Brain microvascular endothelial cell (primary cell): ENCODE data around the gene PLCB1.

Experiments
- DNase-seq: peaks from one replicate; pipeline ENCODE4 v3.0.0-alpha.2; 2020
- H3K27ac ChIP-seq: fragments of 250-450 bp; sonication (Bioruptor Pico); 2 replicates; pipeline ENCODE4 v1.5.1; 2020; ENCODE audit warnings: mild to moderate bottlenecking, moderate library complexity
- H3K27me3 ChIP-seq: fragments of 250-450 bp; sonication (Bioruptor Pico); replicated peaks from 2 replicates; pipeline ENCODE4 v1.5.1; 2020; ENCODE audit warnings: mild to moderate bottlenecking
- H3K36me3 ChIP-seq: fragments of 250-450 bp; sonication (Bioruptor Pico); replicated peaks from 2 replicates; pipeline ENCODE4 v1.5.1; 2020; ENCODE audit warnings: mild to moderate bottlenecking
- H3K4me3 ChIP-seq: 2 replicates; pipeline ENCODE4 v1.5.1; 2011; ENCODE audit warnings: low read depth, mild to moderate bottlenecking, control low read depth, low read length, moderate library complexity
- in situ Hi-C: cut with HindIII; loops from 2 replicates; pipeline ENCODE4 v1.10.0; 2017; ENCODE audit warnings: low sequenced_read_pairs, low pct_ligation_motif_present
- TF ChIP-seq, protein P1 (sequence below): IDR thresholded peaks from 2 replicates; pipeline ENCODE4 v1.5.1; 2011; ENCODE audit warnings: low read depth, mild to moderate bottlenecking, moderate library complexity, low read length, control low read depth, inconsistent platforms; ENCODE audit errors: missing control alignments

Gene PLCB1

DNA sequence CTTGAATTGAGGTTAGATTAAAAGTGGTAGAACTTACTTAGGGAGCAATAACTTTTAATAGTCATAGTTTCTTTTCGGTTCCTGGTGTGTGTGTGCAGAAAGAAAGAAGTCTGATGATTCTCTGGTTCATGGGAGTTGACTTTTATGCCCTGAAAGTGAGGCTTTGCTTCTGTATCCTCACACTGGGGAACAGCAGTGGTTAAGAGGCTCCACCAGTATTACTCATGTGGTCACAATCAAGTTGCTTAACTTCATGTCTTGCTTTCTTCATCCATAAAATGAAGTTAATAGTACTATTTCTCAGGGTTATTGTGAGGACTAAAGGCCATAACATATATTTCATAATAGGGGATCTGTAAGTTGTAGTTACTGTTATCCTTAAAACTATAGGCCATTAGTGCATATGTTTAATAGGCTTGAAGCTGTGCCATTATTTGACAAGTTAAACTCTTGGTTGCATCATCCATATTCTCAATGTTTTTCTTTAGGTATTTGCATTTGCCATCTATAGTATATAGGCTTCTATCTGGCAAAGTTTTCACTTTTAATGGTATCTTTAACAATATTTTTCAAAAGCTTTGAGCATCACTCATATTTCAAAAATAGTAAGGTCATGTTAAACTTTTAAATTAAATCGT lies 262.4 kb downstream of the PLCB1 start:
- Histone ChIP-seq H3K4me3 (no peak overlapping the region), H3K27ac (no peak overlapping the region), H3K27me3 (no peaks in the 10 kb centered on the region), H3K36me3 (no peaks in the 10 kb centered on the region)
- peak; percentile 20 for DNase-seq
- TF ChIP-seq, protein P1, sequence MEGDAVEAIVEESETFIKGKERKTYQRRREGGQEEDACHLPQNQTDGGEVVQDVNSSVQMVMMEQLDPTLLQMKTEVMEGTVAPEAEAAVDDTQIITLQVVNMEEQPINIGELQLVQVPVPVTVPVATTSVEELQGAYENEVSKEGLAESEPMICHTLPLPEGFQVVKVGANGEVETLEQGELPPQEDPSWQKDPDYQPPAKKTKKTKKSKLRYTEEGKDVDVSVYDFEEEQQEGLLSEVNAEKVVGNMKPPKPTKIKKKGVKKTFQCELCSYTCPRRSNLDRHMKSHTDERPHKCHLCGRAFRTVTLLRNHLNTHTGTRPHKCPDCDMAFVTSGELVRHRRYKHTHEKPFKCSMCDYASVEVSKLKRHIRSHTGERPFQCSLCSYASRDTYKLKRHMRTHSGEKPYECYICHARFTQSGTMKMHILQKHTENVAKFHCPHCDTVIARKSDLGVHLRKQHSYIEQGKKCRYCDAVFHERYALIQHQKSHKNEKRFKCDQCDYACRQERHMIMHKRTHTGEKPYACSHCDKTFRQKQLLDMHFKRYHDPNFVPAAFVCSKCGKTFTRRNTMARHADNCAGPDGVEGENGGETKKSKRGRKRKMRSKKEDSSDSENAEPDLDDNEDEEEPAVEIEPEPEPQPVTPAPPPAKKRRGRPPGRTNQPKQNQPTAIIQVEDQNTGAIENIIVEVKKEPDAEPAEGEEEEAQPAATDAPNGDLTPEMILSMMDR = no peak
- in situ Hi-C loops = no loop called here

DNA sequence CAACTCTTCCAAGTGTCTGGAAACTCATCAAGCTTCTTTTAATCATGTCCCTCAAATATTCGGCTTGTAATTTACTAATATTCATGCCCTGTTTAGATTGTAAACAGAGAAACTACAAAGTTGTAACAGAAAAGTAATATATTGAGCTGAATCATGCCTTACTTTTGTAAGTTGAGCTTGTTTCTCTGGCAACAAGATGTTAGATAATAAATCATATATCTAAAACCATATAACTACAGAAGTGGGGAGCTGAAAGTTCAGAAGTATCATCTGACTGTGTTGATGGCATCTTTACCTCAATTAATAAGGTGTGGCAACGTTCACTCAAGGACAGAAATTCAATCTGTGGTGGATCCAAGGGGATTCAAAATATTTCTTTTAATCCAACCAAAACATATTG lies 263.9 kb downstream of the PLCB1 start:
- Histone ChIP-seq H3K4me3 (no peak overlapping the region), H3K27me3 (no peaks in the 10 kb centered on the region), H3K27ac (no peak overlapping the region), H3K36me3 (no peaks in the 10 kb centered on the region)
- TF ChIP-seq, protein P1 = no peak
- in situ Hi-C loops = no loop called here
- DNase-seq = no peak

DNA sequence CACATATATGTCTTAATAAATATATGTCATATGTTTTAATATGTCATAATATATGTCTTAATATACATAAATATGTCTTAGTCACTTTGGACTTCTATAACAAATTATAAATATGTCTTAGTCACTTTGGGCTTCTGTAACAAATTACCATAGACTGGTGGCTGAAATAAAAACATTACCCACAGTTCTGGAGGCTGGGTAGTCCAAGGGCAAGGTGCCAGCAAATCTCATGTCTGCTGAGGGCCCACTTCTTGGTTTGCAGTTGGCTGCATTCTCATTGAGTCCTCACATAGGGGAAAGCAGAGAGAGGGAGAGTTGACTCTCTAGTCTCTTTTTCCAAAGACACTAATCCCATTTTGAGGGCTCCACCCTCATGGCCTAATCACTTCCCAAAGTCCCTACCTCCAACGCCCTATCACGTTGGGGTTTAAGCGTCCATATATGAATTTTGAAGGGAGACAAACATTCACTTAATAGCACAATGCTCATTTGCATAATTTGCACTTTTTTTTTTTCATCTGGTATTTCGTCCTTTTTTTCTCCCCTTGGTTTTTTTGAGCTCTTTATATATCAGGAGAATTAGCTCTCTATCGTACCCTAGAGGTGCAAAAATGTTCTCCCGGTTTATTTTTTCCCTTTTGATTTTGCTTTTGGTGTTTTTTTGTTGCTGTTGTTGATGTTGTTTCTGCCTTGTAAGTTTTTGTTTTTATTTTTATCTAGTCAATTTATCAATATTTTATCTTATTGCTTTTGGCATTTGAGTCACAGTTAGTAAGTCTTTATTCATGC lies 266.4 kb downstream of the PLCB1 start:
- H3K27me3 ChIP-seq = no peaks in the 10 kb centered on the region
- no peaks in the 10 kb centered on the region for H3K36me3 ChIP-seq
- no peak overlapping the region for H3K27ac ChIP-seq
- in situ Hi-C loops = no loop called here
- TF ChIP-seq, protein P1 = no peak
- no peak for DNase-seq
- no peak overlapping the region for H3K4me3 ChIP-seq

DNA sequence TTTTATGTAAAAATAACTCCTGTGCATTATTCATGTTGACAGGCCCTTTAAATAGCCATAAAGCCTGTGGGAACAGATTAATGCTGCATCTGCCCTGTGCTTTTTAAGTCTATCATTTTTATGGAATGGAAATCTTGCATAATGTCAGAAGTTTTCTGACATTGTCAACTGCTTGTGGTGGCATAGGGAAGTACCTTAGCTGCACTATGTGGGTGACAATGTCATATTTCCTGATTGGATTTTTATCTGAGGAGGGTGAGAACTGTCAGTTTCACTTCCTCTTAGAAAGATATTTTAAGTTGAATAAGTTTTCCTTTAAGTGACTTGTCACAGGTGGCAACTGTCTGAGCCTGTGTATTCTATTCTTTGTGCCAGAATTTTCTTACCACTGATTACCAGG lies 267.9 kb downstream of the PLCB1 start:
- Histone ChIP-seq H3K27me3 (no peaks in the 10 kb centered on the region), H3K27ac (no peak overlapping the region), H3K4me3 (no peak overlapping the region), H3K36me3 (no peaks in the 10 kb centered on the region)
- TF ChIP-seq, protein P1 = no peak
- in situ Hi-C loops = no loop called here
- DNase-seq = no peak

DNA sequence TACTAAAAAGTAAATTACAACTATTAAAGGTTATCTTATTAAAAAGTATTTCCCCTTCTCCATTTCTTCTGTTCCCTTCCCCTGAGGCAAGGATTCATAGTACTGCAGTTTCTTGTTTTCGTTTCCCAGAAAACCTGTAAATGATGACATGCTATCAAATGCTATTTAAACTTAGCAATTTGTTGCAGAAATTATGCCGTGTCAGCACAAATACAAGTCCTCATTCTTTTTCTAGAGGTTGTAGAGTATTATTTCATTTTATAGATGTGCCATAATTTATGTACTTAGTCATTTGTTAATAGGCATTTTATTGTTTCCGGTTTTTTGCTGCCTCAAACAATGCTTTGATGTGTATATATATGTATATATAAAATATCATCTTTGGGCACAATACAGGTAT lies 268.4 kb downstream of the PLCB1 start:
- Histone ChIP-seq H3K4me3 (no peak overlapping the region), H3K27me3 (no peaks in the 10 kb centered on the region), H3K27ac (no peak overlapping the region), H3K36me3 (no peaks in the 10 kb centered on the region)
- DNase-seq = no peak
- in situ Hi-C loops = no loop called here
- TF ChIP-seq, protein P1 = no peak
